OCI-LY7 (cell line): ENCODE results near the gene EIF3L. TPM values are rescaled to one million over a fixed set of nuclear protein-coding genes. Genes with fewer than 3 reads are reported as not detected.

ENCODE experiments used
- BruUV-seq: library from RNA; stranded (reverse); fragments of 400-500 nt; replicated peaks from 2 replicates; lab custom pipeline; 2021; lab: Mats Ljungman, UMichigan
- CTCF ChIA-PET: fragments of 300-600 bp; sonication (Branson Sonifier 250); formaldehyde crosslinking; loops from one replicate; lab custom pipeline; 2022; ENCODE audit warnings: antibody characterized with exemption; ENCODE audit not compliant: unreplicated experiment; lab: Charles Lee
- POLR2A ChIA-PET: fragments of 300-600 bp; sonication (Branson Sonifier 250); formaldehyde crosslinking; loops from one replicate; lab custom pipeline; 2022; ENCODE audit warnings: antibody characterized with exemption; lab: Charles Lee
- DNase-seq: peaks from one replicate; pipeline ENCODE4 v3.0.0-alpha.2; 2015; ENCODE audit warnings: low spot score
- H2AFZ ChIP-seq: fragments of 200-600 bp; sonication (generic), shearing (Covaris generic); 2 replicates; pipeline ENCODE4 v1.6.1; 2014; ENCODE audit warnings: mild to moderate bottlenecking, antibody characterized with exemption, low read length, moderate library complexity
- H3K27ac ChIP-seq: fragments of 200-600 bp; sonication (generic); 2 replicates; pipeline ENCODE4 v1.5.1; 2014; ENCODE audit warnings: mixed run types, low read depth, mild to moderate bottlenecking, moderate library complexity, low read length, inconsistent platforms; ENCODE audit not compliant: poor library complexity, severe bottlenecking
- H3K36me3 ChIP-seq: fragments of 200-600 bp; sonication (generic); 2 replicates; pipeline ENCODE4 v1.6.1; 2014; ENCODE audit warnings: mild to moderate bottlenecking, antibody characterized with exemption, low read length, moderate library complexity, mixed read lengths; ENCODE audit not compliant: insufficient read depth
- H3K4me1 ChIP-seq: fragments of 200-600 bp; sonication (generic); 2 replicates; pipeline ENCODE4 v1.5.1; 2014; ENCODE audit warnings: mild to moderate bottlenecking, low read length; ENCODE audit not compliant: insufficient read depth, poor library complexity, severe bottlenecking
- H3K4me2 ChIP-seq: fragments of 200-600 bp; sonication (generic); 2 replicates; pipeline ENCODE4 v1.6.1; 2014; ENCODE audit warnings: mild to moderate bottlenecking, low read length
- H3K4me3 ChIP-seq: fragments of 200-600 bp; sonication (generic); 2 replicates; pipeline ENCODE4 v1.5.1; 2014; ENCODE audit warnings: mild to moderate bottlenecking, low read depth, low read length; ENCODE audit not compliant: poor library complexity, severe bottlenecking
- H3K79me2 ChIP-seq: fragments of 200-600 bp; sonication (generic); 2 replicates; pipeline ENCODE4 v1.6.1; 2016; ENCODE audit warnings: low read depth, mild to moderate bottlenecking, low read length, moderate library complexity, mixed read lengths; ENCODE audit not compliant: insufficient read depth
- H3K9me2 ChIP-seq: fragments of 200-600 bp; sonication (generic); 2 replicates; pipeline ENCODE4 v1.6.1; 2016; ENCODE audit warnings: mild to moderate bottlenecking, low read length, mixed read lengths; ENCODE audit not compliant: insufficient read depth
- H3K9me3 ChIP-seq: fragments of 200-600 bp; sonication (generic); 2 replicates; pipeline ENCODE4 v1.6.1; 2014; ENCODE audit warnings: mild to moderate bottlenecking, mixed run types, low read length, mixed read lengths
- H4K20me1 ChIP-seq: fragments of 200-600 bp; sonication (generic); 2 replicates; pipeline ENCODE4 v1.6.1; 2014; ENCODE audit warnings: mild to moderate bottlenecking, antibody characterized with exemption, low read length, moderate library complexity, mixed read lengths; ENCODE audit not compliant: insufficient read depth
- CTCF ChIP-seq: fragments of 200-600 bp; sonication (generic); conservative IDR thresholded peaks from 2 replicates; pipeline ENCODE4 v1.5.1; 2014; ENCODE audit warnings: mild to moderate bottlenecking, antibody characterized with exemption, low read length, moderate library complexity, mixed read lengths
- EZH2phosphoT487 ChIP-seq: fragments of 200-600 bp; sonication (generic); IDR thresholded peaks from 2 replicates; pipeline ENCODE4 v1.6.1; 2018; ENCODE audit warnings: low read depth, borderline replicate concordance, mild to moderate bottlenecking, mixed run types, antibody characterized with exemption, low read length, moderate library complexity, mixed read lengths
- intact Hi-C: fragments of 100-400 bp; cut with micrococcal nuclease; formaldehyde crosslinking; loops from one replicate; pipeline ENCODE4 v1.10.0; 2022; ENCODE audit not compliant: unreplicated experiment
- total RNA-seq, 2 experiments: library from RNA; depleted of rRNA in 1 of 2; stranded (reverse); fragments of >200 nt in 1 of 2; shearing (Covaris generic) in 1 of 2; gene quantifications; 2 replicates each; pipeline ENCODE4 v1.2.3, GENCODE V29; 2014 to 2022

EIF3L gene
- total RNA-seq, 2 experiments from 2014 or later = 503 to 596 TPM

- ChIA-PET POLR2A (interaction anchor here (0.6 kb wide), 1 partner anchor 16 kb away, joined by 3 read pairs; no protein-coding TSS in a partner anchor), CTCF (no interaction called here)
- no TSS peak for BruUV-seq
- H2AFZ ChIP-seq = no peak overlapping the region
- no peak overlapping the region for H3K27ac ChIP-seq
- intact Hi-C loops = no loop called here
- no peaks in the 10 kb centered on the region for H3K79me2 ChIP-seq
- H3K4me3 ChIP-seq = no peak overlapping the region
- no peak for DNase-seq
- no peak overlapping the region for H3K4me2 ChIP-seq
- peaks cover 17% of the 10 kb centered on the region for H3K4me1 ChIP-seq
- no peaks in the 10 kb centered on the region for H4K20me1 ChIP-seq
- no peak for TF ChIP-seq EZH2phosphoT487
- no peak for TF ChIP-seq CTCF
- peaks cover 5% of the 10 kb centered on the region; the same call in 1 of the 2 replicates for H3K36me3 ChIP-seq
- H3K9me3 ChIP-seq = no peaks in the 10 kb centered on the region
- no peaks in the 10 kb centered on the region for H3K9me2 ChIP-seq
Observed at GRCh38 chr22:37909766-37910165, 60.5 kb downstream of the EIF3L start.

- Histone ChIP-seq H2AFZ (no peak overlapping the region), H3K79me2 (no peaks in the 10 kb centered on the region), H3K27ac (no peak overlapping the region), H4K20me1 (no peaks in the 10 kb centered on the region), H3K9me3 (no peaks in the 10 kb centered on the region), H3K4me3 (no peak overlapping the region), H3K4me1 (peaks cover 11% of the 10 kb centered on the region), H3K36me3 (peaks cover 5% of the 10 kb centered on the region; the same call in 1 of the 2 replicates), H3K9me2 (no peaks in the 10 kb centered on the region), H3K4me2 (no peak overlapping the region)
- CTCF ChIA-PET = no interaction called here
- no peak for DNase-seq
- POLR2A ChIA-PET = no interaction called here
- no TSS peak for BruUV-seq
- intact Hi-C loops = no loop called here
- TF ChIP-seq CTCF (no peak), EZH2phosphoT487 (no peak)
Observed at GRCh38 chr22:37910890-37911672, 61.9 kb downstream of the EIF3L start.

GRCh38 chr22:37911697-37912096 lies 62.5 kb downstream of the EIF3L start:
- intact Hi-C loops = no loop called here
- no peak for DNase-seq

More at GRCh38 chr22:37911697-37912096, 62.5 kb downstream of the EIF3L start:
- POLR2A ChIA-PET = no interaction called here
- BruUV-seq = no TSS peak
- H3K9me2 ChIP-seq = no peaks in the 10 kb centered on the region
- no peak overlapping the region for H2AFZ ChIP-seq
- no peaks in the 10 kb centered on the region for H4K20me1 ChIP-seq
- no peaks in the 10 kb centered on the region for H3K79me2 ChIP-seq
- H3K9me3 ChIP-seq = no peaks in the 10 kb centered on the region
- peaks cover 5% of the 10 kb centered on the region; the same call in 1 of the 2 replicates for H3K36me3 ChIP-seq
- H3K4me1 ChIP-seq = peaks cover 10% of the 10 kb centered on the region
- CTCF ChIA-PET = no interaction called here
- TF ChIP-seq CTCF = no peak
- TF ChIP-seq EZH2phosphoT487 = no peak
- no peak overlapping the region for H3K4me2 ChIP-seq
- H3K27ac ChIP-seq = no peak overlapping the region
- no peak overlapping the region for H3K4me3 ChIP-seq
